GOT3 (cell line): Measurements from ENCODE around the gene DPP7.
"Not testable (repeated sequence)": the region's sequence is repeated elsewhere in the genome, so short reads cannot be mapped to it uniquely, and the experiment has no call there.

Experiments
- DNase-seq: peaks from one replicate; lab custom pipeline; 2025; ENCODE audit warnings: mixed read lengths; lab: John Stamatoyannopoulos, UW

DPP7 gene

GRCh38 chr9:137070906-137071275 is 43.6 kb downstream of the DPP7 start:
- DNase-seq = no peak

GRCh38 chr9:137070201-137070905 is 44.2 kb downstream of the DPP7 start, which contains the start of gene SAPCD2:
Gene SAPCD2, minus strand, starts transcription at chr9:137070557. Its CDS starts 97 bp downstream, at chr9:137070460.
- no peak for DNase-seq

- DNase-seq = no peak
These were observed 44.9 kb downstream of the DPP7 start for GRCh38 chr9:137069508-137070091.

DNA sequence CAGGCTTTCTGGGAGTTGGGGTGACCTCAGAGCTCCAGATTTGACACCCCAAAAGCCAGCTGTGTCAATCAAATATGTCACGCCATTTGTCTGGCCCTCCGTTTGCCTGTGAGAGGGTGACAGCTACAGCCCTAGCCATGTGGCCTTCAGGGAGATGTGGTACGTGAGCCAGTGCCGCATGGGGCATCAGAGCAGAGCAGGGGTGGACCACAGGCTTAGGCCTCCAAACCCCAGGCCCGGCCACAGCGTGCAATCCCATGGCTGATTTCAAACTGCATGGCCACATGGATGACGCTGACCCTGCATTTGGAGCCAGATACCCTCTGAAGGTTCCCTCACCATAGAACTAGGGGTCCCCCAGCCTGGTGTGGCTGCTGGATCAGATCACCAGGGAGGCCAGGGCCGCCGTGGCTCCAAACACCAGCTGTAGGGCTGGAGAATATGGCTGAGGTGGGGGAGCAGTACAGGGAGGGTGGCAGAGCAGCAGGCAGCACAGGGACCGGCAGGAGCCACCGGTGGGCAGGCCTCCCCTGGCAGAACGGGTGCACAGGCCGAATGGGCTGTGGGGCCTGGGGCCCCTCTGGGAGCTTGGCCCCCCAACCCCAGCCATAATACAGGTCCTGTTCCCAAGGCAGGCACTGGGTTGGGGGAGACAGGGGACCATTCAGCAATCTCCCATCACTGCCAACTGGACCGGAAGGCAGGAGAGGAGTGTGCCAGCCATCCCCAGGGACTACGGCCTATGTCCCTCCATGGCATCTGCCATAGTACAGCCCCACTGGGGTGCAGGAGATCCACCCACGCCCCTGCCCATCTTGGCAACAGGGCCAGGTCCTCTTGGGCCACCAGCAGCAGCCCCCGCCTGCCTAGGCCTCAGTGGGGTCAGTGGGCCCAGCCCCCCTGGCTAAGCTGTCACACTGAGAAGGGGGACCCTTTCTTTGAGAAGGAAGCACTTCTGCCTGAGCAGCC is 45.7 kb downstream of the DPP7 start:
- no peak for DNase-seq

DNA sequence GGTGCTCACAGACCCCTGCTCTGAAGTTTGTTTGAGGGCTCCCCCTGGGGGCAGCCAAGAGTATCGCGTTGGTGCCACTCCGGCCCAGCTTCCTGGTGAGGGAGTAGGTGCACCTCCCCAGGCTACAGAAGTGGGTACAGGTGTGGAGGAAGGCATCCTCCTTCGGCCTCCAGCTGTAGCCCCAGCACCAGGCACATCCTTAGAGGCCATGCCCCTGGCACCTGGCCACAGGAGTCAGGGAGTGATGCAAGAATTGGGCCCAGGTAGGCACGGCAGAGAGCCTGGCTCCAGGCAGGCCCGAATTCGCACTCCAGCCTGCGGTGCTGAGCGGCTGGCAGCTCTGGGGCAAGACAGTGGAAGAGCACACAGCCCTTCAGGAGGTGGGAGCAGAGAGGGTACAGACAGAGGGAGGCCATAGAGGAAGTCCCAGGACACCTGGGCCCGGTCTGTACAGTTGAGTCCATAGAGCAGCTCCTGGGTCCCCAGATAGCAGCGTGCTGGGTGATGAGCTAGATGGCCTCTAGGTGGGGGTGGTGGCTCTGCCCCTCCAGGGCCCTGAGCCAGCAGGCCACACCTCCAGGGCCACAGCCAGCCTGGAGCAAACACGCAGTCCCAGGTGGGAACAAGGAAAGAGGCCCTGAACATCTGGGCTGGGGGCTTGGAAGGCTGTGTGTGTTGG is 46.5 kb downstream of the DPP7 start:
- peak; percentile 25 for DNase-seq

GRCh38 chr9:137066096-137066861 is 48.3 kb downstream of the DPP7 start:
- DNase-seq = no peak

GRCh38 chr9:137065336-137065967 is 49.1 kb downstream of the DPP7 start:
- DNase-seq = no peak

- DNase-seq = no peak
These were observed 49.7 kb downstream of the DPP7 start for GRCh38 chr9:137064880-137065164.

DNA sequence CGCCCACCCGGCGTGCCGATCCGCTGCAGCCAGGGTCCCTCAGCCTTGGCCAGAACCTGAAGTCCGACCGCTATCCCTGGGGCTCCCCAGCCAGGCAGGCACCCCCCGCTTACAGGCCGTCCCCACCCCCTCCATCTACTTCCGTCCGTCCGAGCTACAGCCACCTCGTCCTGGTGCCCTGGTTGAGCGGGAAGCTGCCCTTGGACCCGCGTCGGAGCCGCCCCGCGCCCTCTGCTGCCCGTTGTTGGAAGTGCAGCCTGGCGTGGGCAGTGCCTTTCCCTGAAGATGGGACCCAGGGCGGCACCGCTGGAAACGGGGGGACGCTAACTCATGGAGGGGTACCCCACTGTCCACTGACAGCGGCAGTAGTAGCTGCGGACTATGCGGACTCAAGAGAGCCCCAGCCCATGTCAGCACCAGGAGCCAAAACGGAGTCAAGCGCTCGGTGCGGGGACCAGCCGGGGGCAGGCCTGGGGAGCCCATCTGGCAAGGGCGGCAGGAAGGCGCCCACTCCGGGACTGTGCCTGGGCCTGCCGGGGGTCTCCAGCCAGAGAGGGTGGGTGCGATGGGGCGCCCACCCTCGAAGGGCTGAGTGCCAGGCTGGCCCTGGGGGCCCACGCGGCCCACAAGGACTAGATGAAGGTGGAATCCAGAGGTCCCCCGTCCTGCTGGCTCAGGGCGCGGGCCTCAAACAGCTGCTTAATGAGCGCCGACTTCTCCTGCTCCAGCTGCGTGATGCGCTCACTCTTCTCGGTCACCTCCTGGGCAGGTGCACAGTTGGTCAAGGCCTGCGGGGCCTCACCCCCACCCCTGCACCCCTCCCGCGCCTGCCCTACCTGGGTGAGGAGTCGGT is 50.3 kb downstream of the DPP7 start:
- no peak for DNase-seq

DNA sequence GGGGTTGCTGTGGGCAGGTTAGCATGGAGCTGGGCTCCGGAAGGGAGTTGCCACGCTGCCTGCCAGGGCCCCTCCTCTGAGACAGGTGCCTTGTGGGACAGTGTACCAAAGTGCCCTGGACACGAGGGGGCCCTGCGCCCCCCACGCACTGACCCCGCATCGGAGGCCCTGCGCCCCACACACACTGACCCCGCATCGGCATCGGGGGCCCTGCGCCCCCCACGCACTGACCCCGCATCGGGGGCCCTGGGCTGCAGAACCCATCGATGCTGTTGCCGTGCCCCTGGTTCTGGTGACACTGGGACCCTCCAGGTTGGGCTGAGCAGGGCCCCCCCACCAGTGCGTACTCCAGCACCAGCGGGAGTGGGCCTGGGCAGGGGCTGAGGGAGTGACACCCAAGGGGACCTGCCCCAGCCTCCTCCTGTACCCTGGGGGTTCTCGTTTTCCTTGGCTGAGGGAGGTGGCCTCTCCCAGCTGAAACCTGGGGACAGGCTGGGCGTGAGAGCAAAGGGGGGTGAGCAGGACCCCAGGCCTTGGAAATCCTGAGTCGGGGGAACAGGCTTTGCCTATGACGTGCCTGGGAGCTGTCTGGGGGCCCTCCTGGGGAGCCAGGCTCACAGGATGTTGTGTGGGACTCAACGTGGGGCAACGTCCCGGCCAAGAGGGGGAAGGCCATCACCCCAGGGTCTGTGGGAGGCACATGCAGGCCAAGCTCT is 51.1 kb downstream of the DPP7 start:
- DNase-seq = no peak

- DNase-seq = not testable (repeated sequence)
These were observed 51.7 kb downstream of the DPP7 start for GRCh38 chr9:137062798-137063197.

DNA sequence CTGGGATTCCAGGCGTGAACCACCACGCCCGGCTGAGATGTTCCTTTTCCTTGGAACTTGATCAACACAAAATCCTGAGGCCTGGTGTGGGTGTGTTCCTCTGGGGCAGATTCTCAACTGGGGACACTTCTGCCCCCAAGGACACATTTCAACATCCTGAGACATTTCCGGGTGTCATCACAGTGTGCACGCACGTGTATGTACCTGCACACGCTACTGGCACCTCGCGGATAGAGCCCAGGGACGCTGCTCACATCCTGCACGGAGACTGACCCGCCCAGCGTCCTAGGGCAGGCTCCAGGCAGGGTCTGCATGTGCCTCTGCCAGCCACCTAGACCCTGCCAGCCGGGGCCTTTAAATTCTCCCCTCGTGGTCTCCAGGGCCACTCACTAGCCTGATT is 52.1 kb downstream of the DPP7 start:
- DNase-seq = no peak
